IPS-15b (cell line): ENCODE results near the gene USP9X.
A peak's percentile ranks its signal among the peaks of the same experiment; 100 is the strongest.
"Not testable (repeated sequence)": the region's sequence is repeated elsewhere in the genome, so short reads cannot be mapped to it uniquely, and the experiment has no call there.

Experiments
- H3K27me3 ChIP-seq: one replicate; pipeline ENCODE4 v1.6.1; 2013; ENCODE audit warnings: low read length; ENCODE audit not compliant: control insufficient read depth, insufficient read depth
- H3K36me3 ChIP-seq: one replicate; pipeline ENCODE4 v1.6.1; 2013; ENCODE audit warnings: low read length; ENCODE audit not compliant: control insufficient read depth, insufficient read depth
- H3K4me1 ChIP-seq: one replicate; pipeline ENCODE4 v1.6.1; 2013; ENCODE audit warnings: mild to moderate bottlenecking, low read length; ENCODE audit not compliant: control insufficient read depth, insufficient read depth
- H3K4me3 ChIP-seq: one replicate; pipeline ENCODE4 v1.5.1; 2013; ENCODE audit warnings: low read depth, low read length
- H3K9ac ChIP-seq: one replicate; pipeline ENCODE4 v1.6.1; 2013; ENCODE audit warnings: low read depth, mild to moderate bottlenecking, low read length
- H3K9me3 ChIP-seq: one replicate; pipeline ENCODE4 v1.6.1; 2013; ENCODE audit warnings: mild to moderate bottlenecking, low read length; ENCODE audit not compliant: control insufficient read depth, insufficient read depth

The USP9X gene

GRCh38 chrX:41084893-41085511 is at the start of gene USP9X:
TSS of gene USP9X (plus strand) at chrX:41085445. CDS start at chrX:41123629, 38,184 bp downstream.
- H3K9ac ChIP-seq = peak within 1 kb of the TSS; percentile 99
- peaks cover 14% of the 10 kb centered on the region for H3K4me1 ChIP-seq
- peak within 1 kb of the TSS; percentile 90 for H3K4me3 ChIP-seq
- no peaks in the 10 kb centered on the region for H3K9me3 ChIP-seq
- no peaks in the 10 kb centered on the region for H3K27me3 ChIP-seq
- H3K36me3 ChIP-seq = peaks cover 4% of the 10 kb centered on the region

GRCh38 chrX:41035582-41035981 is 49.7 kb upstream of the USP9X start:
- Histone ChIP-seq H3K9me3 (no peaks in the 10 kb centered on the region), H3K27me3 (no peaks in the 10 kb centered on the region), H3K9ac (no peak overlapping the region), H3K36me3 (no peaks in the 10 kb centered on the region), H3K4me1 (peaks cover 3% of the 10 kb centered on the region), H3K4me3 (no peak overlapping the region)

GRCh38 chrX:41036668-41037326 is 48.4 kb upstream of the USP9X start:
- Histone ChIP-seq H3K4me1 (peaks cover 3% of the 10 kb centered on the region), H3K27me3 (no peaks in the 10 kb centered on the region), H3K9me3 (no peaks in the 10 kb centered on the region), H3K9ac (no peak overlapping the region), H3K36me3 (no peaks in the 10 kb centered on the region), H3K4me3 (no peak overlapping the region)

- Histone ChIP-seq H3K9ac (no peak overlapping the region), H3K9me3 (no peaks in the 10 kb centered on the region), H3K4me1 (peaks cover 10% of the 10 kb centered on the region), H3K4me3 (no peak overlapping the region), H3K36me3 (no peaks in the 10 kb centered on the region), H3K27me3 (no peaks in the 10 kb centered on the region)
These were observed 42.0 kb upstream of the USP9X start for GRCh38 chrX:41043196-41043595.

GRCh38 chrX:41043674-41044345 is 41.4 kb upstream of the USP9X start:
- Histone ChIP-seq H3K4me1 (peaks cover 10% of the 10 kb centered on the region), H3K27me3 (no peaks in the 10 kb centered on the region), H3K4me3 (no peak overlapping the region), H3K36me3 (no peaks in the 10 kb centered on the region), H3K9me3 (no peaks in the 10 kb centered on the region), H3K9ac (no peak overlapping the region)

- Histone ChIP-seq H3K27me3 (no peaks in the 10 kb centered on the region), H3K4me3 (no peak overlapping the region), H3K9me3 (no peaks in the 10 kb centered on the region), H3K9ac (no peak overlapping the region), H3K4me1 (peaks cover 10% of the 10 kb centered on the region), H3K36me3 (no peaks in the 10 kb centered on the region)
These were observed 39.2 kb upstream of the USP9X start for GRCh38 chrX:41045960-41046567.

GRCh38 chrX:41047878-41048534 is 37.2 kb upstream of the USP9X start:
- H3K27me3 ChIP-seq = no peaks in the 10 kb centered on the region
- H3K4me1 ChIP-seq = peaks cover 10% of the 10 kb centered on the region
- H3K4me3 ChIP-seq = no peak overlapping the region
- H3K36me3 ChIP-seq = no peaks in the 10 kb centered on the region
- no peaks in the 10 kb centered on the region for H3K9me3 ChIP-seq
- no peak overlapping the region for H3K9ac ChIP-seq

- Histone ChIP-seq H3K9ac (no peak overlapping the region), H3K9me3 (no peaks in the 10 kb centered on the region), H3K27me3 (no peaks in the 10 kb centered on the region), H3K36me3 (no peaks in the 10 kb centered on the region), H3K4me3 (no peak overlapping the region), H3K4me1 (peaks cover 10% of the 10 kb centered on the region)
These were observed 34.9 kb upstream of the USP9X start for GRCh38 chrX:41050359-41050758.

GRCh38 chrX:41051288-41051687 is 34.0 kb upstream of the USP9X start:
- Histone ChIP-seq H3K4me3 (no peak overlapping the region), H3K9ac (no peak overlapping the region), H3K9me3 (no peaks in the 10 kb centered on the region), H3K4me1 (peaks cover 6% of the 10 kb centered on the region), H3K36me3 (no peaks in the 10 kb centered on the region), H3K27me3 (no peaks in the 10 kb centered on the region)

GRCh38 chrX:41055740-41056139 is 29.5 kb upstream of the USP9X start:
- no peak overlapping the region for H3K4me3 ChIP-seq
- H3K4me1 ChIP-seq = no peaks in the 10 kb centered on the region
- H3K27me3 ChIP-seq = no peaks in the 10 kb centered on the region
- H3K36me3 ChIP-seq = no peaks in the 10 kb centered on the region
- no peak overlapping the region for H3K9ac ChIP-seq
- no peaks in the 10 kb centered on the region for H3K9me3 ChIP-seq

- H3K36me3 ChIP-seq, H3K27me3 ChIP-seq, H3K4me3 ChIP-seq, H3K4me1 ChIP-seq, H3K9ac ChIP-seq, H3K9me3 ChIP-seq: not testable (repeated sequence)
These were observed 22.0 kb upstream of the USP9X start for GRCh38 chrX:41063276-41063675.
